ACC112 (cell line): ENCODE measurements around the gene PDCL3.

Experiments
- H2AFZ ChIP-seq: fragments of 200-600 bp; sonication (generic); one replicate; pipeline ENCODE4 v1.6.0; 2017; ENCODE audit warnings: antibody characterized with exemption, low read length; ENCODE audit not compliant: unreplicated experiment
- H3K27ac ChIP-seq: fragments of 200-600 bp; sonication (generic); 2 replicates; pipeline ENCODE4 v1.5.1; 2014; ENCODE audit warnings: low read depth, mild to moderate bottlenecking, antibody characterized with exemption, low read length, moderate library complexity
- H3K27me3 ChIP-seq: fragments of 200-600 bp; sonication (generic); 2 replicates; pipeline ENCODE4 v1.6.1; 2014; ENCODE audit warnings: mild to moderate bottlenecking, antibody characterized with exemption, low read length, moderate library complexity, mixed read lengths; ENCODE audit not compliant: insufficient read depth
- H3K36me3 ChIP-seq: fragments of 200-600 bp; sonication (generic); 2 replicates; pipeline ENCODE4 v1.6.1; 2016; ENCODE audit warnings: mild to moderate bottlenecking, antibody characterized with exemption, low read length, moderate library complexity, mixed read lengths; ENCODE audit not compliant: insufficient read depth
- H3K4me1 ChIP-seq: fragments of 200-600 bp; sonication (generic); one replicate; pipeline ENCODE4 v1.6.1; 2016; ENCODE audit warnings: low read length, mixed read lengths; ENCODE audit not compliant: insufficient read depth, unreplicated experiment, control insufficient read depth
- H3K4me3 ChIP-seq: fragments of 200-600 bp; sonication (generic); 2 replicates; pipeline ENCODE4 v1.5.1; 2014; ENCODE audit warnings: mild to moderate bottlenecking, low read depth, low read length
- H3K79me2 ChIP-seq: fragments of 200-600 bp; sonication (generic); one replicate; pipeline ENCODE4 v1.6.0; 2016; ENCODE audit warnings: low read length; ENCODE audit not compliant: control insufficient read depth, unreplicated experiment, insufficient read depth

Gene PDCL3

DNA sequence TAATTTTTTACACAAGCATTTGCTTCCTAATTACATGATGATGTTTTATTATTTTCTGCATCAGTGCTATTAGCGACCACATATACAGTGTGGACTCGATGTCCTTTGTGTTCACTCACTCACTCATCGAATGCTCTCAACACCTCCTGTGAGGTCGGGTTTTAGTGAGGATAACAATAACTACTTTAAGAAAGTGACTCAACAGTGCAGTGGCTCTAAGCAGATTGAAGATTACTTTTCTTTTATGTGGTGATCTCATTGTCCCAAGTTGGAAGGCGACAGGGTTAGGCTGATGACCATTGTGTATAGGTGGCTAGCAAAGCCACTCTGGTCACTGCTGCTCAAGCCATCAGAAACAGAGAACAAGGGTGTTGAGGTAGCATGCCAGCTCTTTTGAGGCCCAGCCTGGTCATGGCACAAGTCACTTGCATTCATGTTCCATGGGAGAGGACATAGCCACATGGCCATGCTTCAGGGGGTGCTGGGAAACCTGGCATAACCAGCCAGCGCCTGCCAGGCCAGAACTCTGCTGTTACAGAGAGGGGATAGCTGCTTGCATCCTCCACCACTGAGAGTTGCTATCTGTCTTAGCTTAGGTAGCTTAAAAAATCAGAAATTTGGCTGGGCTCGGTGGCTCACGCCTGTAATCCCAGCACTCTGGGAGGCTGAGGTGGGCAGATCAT lies 60.4 kb downstream of the PDCL3 start:
- Histone ChIP-seq H3K79me2 (no peaks in the 10 kb centered on the region), H2AFZ (no peak overlapping the region)

DNA sequence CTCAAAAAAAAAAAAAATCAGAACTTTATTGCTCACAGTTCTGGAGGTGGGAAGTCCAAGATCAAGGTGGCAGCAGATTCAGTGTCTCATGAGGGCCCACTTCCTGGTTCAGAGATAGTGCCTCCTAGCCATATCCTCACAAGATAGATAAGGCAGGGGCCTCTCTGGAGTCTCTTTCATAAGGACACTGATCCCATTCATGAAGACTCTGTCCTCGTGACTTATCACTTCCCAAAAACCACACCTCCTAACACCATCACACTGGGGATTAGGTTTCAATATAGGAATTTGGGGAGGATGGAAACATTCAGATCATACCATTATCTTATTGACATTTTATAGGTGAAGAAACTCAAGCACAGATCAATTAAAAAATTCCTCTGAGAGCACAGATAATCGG lies 61.1 kb downstream of the PDCL3 start:
- Histone ChIP-seq H3K4me1 (no peaks in the 10 kb centered on the region), H3K4me3 (no peak overlapping the region), H3K36me3 (no peaks in the 10 kb centered on the region), H2AFZ (no peak overlapping the region), H3K27me3 (peaks cover 93% of the 10 kb centered on the region), H3K27ac (no peak overlapping the region), H3K79me2 (no peaks in the 10 kb centered on the region)

More for the DNA sequence above, 60.4 kb downstream of the PDCL3 start:
- Histone ChIP-seq H3K4me1 (no peaks in the 10 kb centered on the region), H3K4me3 (no peak overlapping the region), H3K27me3 (peaks cover 91% of the 10 kb centered on the region), H3K27ac (no peak overlapping the region), H3K36me3 (no peaks in the 10 kb centered on the region)

DNA sequence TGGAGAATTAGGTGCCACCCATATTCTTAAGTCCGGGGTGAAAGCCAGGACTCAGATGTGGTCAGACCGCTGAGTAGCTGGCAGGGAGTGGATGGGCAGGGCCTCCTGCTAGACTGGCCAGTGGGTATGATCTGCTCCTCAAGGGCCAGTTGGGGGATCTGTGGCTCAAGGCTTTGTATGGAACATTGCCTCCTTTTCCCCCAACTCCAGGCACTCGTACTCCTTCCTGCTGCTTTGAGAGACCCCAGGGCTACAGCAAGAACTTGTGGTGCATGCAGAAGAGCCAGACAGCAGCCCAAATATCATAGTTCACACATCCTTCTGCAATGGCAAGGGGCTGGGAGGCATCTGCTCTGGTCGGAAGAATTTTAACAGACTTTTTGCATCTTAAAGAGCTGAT lies 61.7 kb downstream of the PDCL3 start:
- Histone ChIP-seq H3K4me3 (no peak overlapping the region), H3K27ac (no peak overlapping the region), H2AFZ (no peak overlapping the region), H3K36me3 (no peaks in the 10 kb centered on the region), H3K79me2 (no peaks in the 10 kb centered on the region), H3K4me1 (no peaks in the 10 kb centered on the region), H3K27me3 (peaks cover 92% of the 10 kb centered on the region)

DNA sequence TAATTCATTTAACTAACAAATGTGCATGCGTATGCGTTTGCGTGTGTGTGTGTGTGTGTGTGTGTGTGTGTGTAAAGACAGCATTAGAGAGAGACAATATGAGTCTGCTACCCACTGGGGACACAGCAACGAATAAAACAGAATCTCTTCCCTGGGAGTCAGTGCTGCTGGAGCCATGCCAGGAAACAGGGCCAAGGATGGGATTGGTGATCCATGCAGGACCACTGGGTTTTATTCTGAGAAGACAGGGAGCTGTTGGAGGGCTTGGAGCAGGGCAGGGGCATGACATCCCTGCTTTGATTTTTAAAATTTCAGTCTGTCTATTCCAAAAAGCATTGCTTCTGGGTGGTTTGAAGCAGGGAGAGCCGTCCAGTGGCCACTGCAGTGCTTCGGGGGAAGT lies 62.9 kb downstream of the PDCL3 start:
- H3K27me3 ChIP-seq, result peaks cover 86% of the 10 kb centered on the region
- no peaks in the 10 kb centered on the region for H3K79me2 ChIP-seq
- no peaks in the 10 kb centered on the region for H3K4me1 ChIP-seq
- H3K27ac ChIP-seq, result no peak overlapping the region
- H3K36me3 ChIP-seq, result no peaks in the 10 kb centered on the region
- no peak overlapping the region for H3K4me3 ChIP-seq
- H2AFZ ChIP-seq, result no peak overlapping the region
